Keratinocyte (primary cell): ENCODE data around the gene DIP2C. TPM values are rescaled to one million over a fixed set of nuclear protein-coding genes. Genes with fewer than 3 reads are reported as not detected.

ENCODE experiments used
- DNase-seq: peaks from one replicate; pipeline ENCODE4 v3.0.0-alpha.2; 2011; ENCODE audit warnings: low read depth, missing footprints, low spot score
- FAIRE-seq: peaks from 2 replicates; lab custom pipeline; 2011; peaks lifted over from hg19 to GRCh38; lab: Jason Lieb, UNC
- H2AFZ ChIP-seq: 2 replicates; pipeline ENCODE4 v1.6.0; 2012; ENCODE audit warnings: low read length, control low read depth, inconsistent platforms; ENCODE audit not compliant: control insufficient read depth
- H3K27ac ChIP-seq: 2 replicates; pipeline ENCODE4 v1.5.1; 2011; ENCODE audit warnings: low read length; ENCODE audit not compliant: control insufficient read depth, insufficient read depth
- H3K27me3 ChIP-seq: 3 replicates; pipeline ENCODE4 v1.6.0; 2011; ENCODE audit warnings: low read length; ENCODE audit not compliant: control insufficient read depth, insufficient read depth; ENCODE audit errors: extremely low read depth
- H3K36me3 ChIP-seq, 2 experiments: 2 replicates in 1 of 2; 3 replicates in 1 of 2; pipeline ENCODE4 v1.5.1; 2011; ENCODE audit warnings: low read length in 2 of 2, mild to moderate bottlenecking in 1 of 2; ENCODE audit not compliant: control insufficient read depth in 2 of 2, insufficient read depth in 2 of 2; ENCODE audit errors: extremely low read depth in 1 of 2
- H3K4me1 ChIP-seq: 3 replicates; pipeline ENCODE4 v1.5.1; 2011; ENCODE audit warnings: low read length; ENCODE audit not compliant: control insufficient read depth, insufficient read depth; ENCODE audit errors: extremely low read depth
- H3K4me2 ChIP-seq: 3 replicates; pipeline ENCODE4 v1.6.0; 2011; ENCODE audit warnings: low read depth, low read length; ENCODE audit not compliant: control insufficient read depth, insufficient read depth; ENCODE audit errors: extremely low read depth
- H3K4me3 ChIP-seq, 3 experiments: fragments of 200-600 bp in 1 of 3; sonication (generic) in 1 of 3; 2 replicates in 2 of 3; 3 replicates in 1 of 3; pipeline ENCODE4 v1.5.1; 2011 to 2016; ENCODE audit warnings: low read length in 3 of 3, mild to moderate bottlenecking in 3 of 3, control low read depth in 2 of 3, inconsistent platforms in 1 of 3, low read depth in 1 of 3, mixed read lengths in 1 of 3, mixed run types in 1 of 3, moderate library complexity in 1 of 3; ENCODE audit not compliant: control insufficient read depth in 2 of 3, insufficient read depth in 2 of 3; ENCODE audit errors: extremely low read depth in 1 of 3
- H3K79me2 ChIP-seq: 2 replicates; pipeline ENCODE4 v1.6.0; 2012; ENCODE audit warnings: low read length; ENCODE audit not compliant: control insufficient read depth, insufficient read depth
- H3K9ac ChIP-seq: 3 replicates; pipeline ENCODE4 v1.6.0; 2011; ENCODE audit warnings: low read length; ENCODE audit not compliant: control insufficient read depth, insufficient read depth; ENCODE audit errors: extremely low read depth
- H3K9me1 ChIP-seq: 3 replicates; pipeline ENCODE4 v1.6.0; 2011; ENCODE audit warnings: low read length; ENCODE audit not compliant: control insufficient read depth, insufficient read depth; ENCODE audit errors: extremely low read depth
- H3K9me3 ChIP-seq: 2 replicates; pipeline ENCODE4 v1.5.1; 2012; ENCODE audit warnings: low read depth, low read length; ENCODE audit not compliant: control insufficient read depth
- H4K20me1 ChIP-seq: 3 replicates; pipeline ENCODE4 v1.6.0; 2011; ENCODE audit warnings: low read length; ENCODE audit not compliant: control insufficient read depth, insufficient read depth; ENCODE audit errors: extremely low read depth
- CTCF ChIP-seq, 3 experiments: IDR thresholded peaks in 1 of 3; conservative IDR thresholded peaks in 1 of 3; optimal IDR thresholded peaks in 1 of 3; 2 replicates in 2 of 3; 3 replicates in 1 of 3; pipeline versions ENCODE3 to v1.5.1; 2011; ENCODE audit warnings: low read length in 3 of 3, mild to moderate bottlenecking in 3 of 3, moderate library complexity in 2 of 3, control low read depth in 1 of 3, inconsistent platforms in 1 of 3; ENCODE audit not compliant: insufficient read depth in 2 of 3; ENCODE audit errors: extremely low read depth in 1 of 3
- EZH2 ChIP-seq: IDR thresholded peaks from one replicate; pipeline ENCODE4 v1.6.1; 2012; ENCODE audit warnings: inconsistent platforms, mild to moderate bottlenecking, low read length, moderate library complexity
- dilution Hi-C: fragments of 300-500 bp; cut with MboI; formaldehyde crosslinking; loops from one replicate; pipeline ENCODE4 v1.7.0; 2020; ENCODE audit warnings: low sequenced_read_pairs; ENCODE audit not compliant: extremely low pct_ligation_motif_present
- polyA plus RNA-seq, 5 experiments: library from polyadenylated mRNA; depleted of rRNA in 3 of 5; stranded (reverse) in 3 of 5; stranded (forward) in 1 of 5; unstranded in 1 of 5; fragments of >200 nt; gene quantifications; 1 replicate in 1 of 5; 2 replicates in 3 of 5; 3 replicates in 1 of 5; pipeline versions ENCODE4 v1.2.1 to v1.2.3, GENCODE V29; 2011 to 2012; ENCODE audit warnings: missing spikeins in 2 of 5, low read depth in 1 of 5, low replicate concordance in 1 of 5

The DIP2C gene
- polyA plus RNA-seq, 1 donor (not counting 4 experiments of a cell fraction or from before 2014, with no cell fraction given), result 1.3 TPM

- H2AFZ ChIP-seq, result no peak overlapping the region
- H3K36me3 ChIP-seq, result no peaks in the 10 kb centered on the region
- DNase-seq (no peak), FAIRE-seq (no peak)
- dilution Hi-C loops, result no loop called here
- H3K27ac ChIP-seq, result no peak overlapping the region
- no peak overlapping the region for H3K4me2 ChIP-seq
- no peaks in the 10 kb centered on the region for H3K9me1 ChIP-seq
- no peaks in the 10 kb centered on the region for H3K79me2 ChIP-seq
- no peaks in the 10 kb centered on the region for H3K4me1 ChIP-seq
- no peaks in the 10 kb centered on the region for H3K27me3 ChIP-seq
- H4K20me1 ChIP-seq, result no peaks in the 10 kb centered on the region
- H3K9ac ChIP-seq, result no peak overlapping the region
- H3K9me3 ChIP-seq, result no peaks in the 10 kb centered on the region
- H3K4me3 ChIP-seq, result no peak overlapping the region
- TF ChIP-seq CTCF (optimal IDR thresholded peaks at IDR 0.05 in 1 of 3, IDR thresholded peaks at IDR 0.05 in 1 of 3, conservative IDR thresholded peaks at IDR 0.05 in 1 of 3; ENCODE audit: extremely low read depth in 1 of 3, insufficient read depth in 2 of 3, low read length in 3 of 3) (no peak), EZH2 (no peak)
Observed at GRCh38 chr10:317271-317769, 372.1 kb downstream of the DIP2C start.

GRCh38 chr10:316390-316789, 373.1 kb downstream of the DIP2C start:
- Histone ChIP-seq H3K4me1 (no peaks in the 10 kb centered on the region), H3K4me3 (no peak overlapping the region), H2AFZ (no peak overlapping the region), H4K20me1 (no peaks in the 10 kb centered on the region), H3K27ac (no peak overlapping the region), H3K9me1 (no peaks in the 10 kb centered on the region), H3K4me2 (no peak overlapping the region), H3K9ac (no peak overlapping the region), H3K36me3 (no peaks in the 10 kb centered on the region), H3K9me3 (no peaks in the 10 kb centered on the region), H3K79me2 (no peaks in the 10 kb centered on the region), H3K27me3 (no peaks in the 10 kb centered on the region)
- TF ChIP-seq CTCF (optimal IDR thresholded peaks at IDR 0.05 in 1 of 3, IDR thresholded peaks at IDR 0.05 in 1 of 3, conservative IDR thresholded peaks at IDR 0.05 in 1 of 3; ENCODE audit: extremely low read depth in 1 of 3, insufficient read depth in 2 of 3, low read length in 3 of 3) (no peak), EZH2 (no peak)
- dilution Hi-C loops, result no loop called here
- FAIRE-seq, result no peak
- DNase-seq, result no peak
